Measurements from ENCODE around the gene DYDC2.

- no peak for TF ChIP-seq CTCF (conservative IDR thresholded peaks at IDR 0.05)
- no peak for TF ChIP-seq EZH2 (IDR thresholded peaks at IDR 0.05; ENCODE audit: low read depth)
Observed at GRCh38 chr10:80394358-80394916, 37.9 kb downstream of the DYDC2 start.

All from PC-9 (cell line).